Osteoblast (primary cell): ENCODE data around the gene RAB8A. TPM values are rescaled to one million over a fixed set of nuclear protein-coding genes. Genes with fewer than 3 reads are reported as not detected.

Source experiments
- DNase-seq: peaks from one replicate; pipeline ENCODE4 v3.0.0; 2011; ENCODE audit warnings: low spot score, mixed read lengths; ENCODE audit not compliant: insufficient read length; ENCODE audit errors: missing footprints
- H2AFZ ChIP-seq: 2 replicates; pipeline ENCODE4 v1.6.0; 2011; ENCODE audit warnings: mild to moderate bottlenecking, low read length
- H3K27ac ChIP-seq: 2 replicates; pipeline ENCODE4 v1.5.1; 2011; ENCODE audit warnings: mild to moderate bottlenecking, low read depth, low read length, moderate library complexity
- H3K27me3 ChIP-seq: 2 replicates; pipeline ENCODE4 v1.6.0; 2012; ENCODE audit warnings: mild to moderate bottlenecking, control low read depth, inconsistent platforms, low read length, moderate library complexity; ENCODE audit not compliant: insufficient read depth
- H3K36me3 ChIP-seq: 2 replicates; pipeline ENCODE4 v1.5.1; 2011; ENCODE audit warnings: mild to moderate bottlenecking, low read length, control low read depth, moderate library complexity; ENCODE audit not compliant: insufficient read depth
- H3K4me1 ChIP-seq: 2 replicates; pipeline ENCODE4 v1.5.1; 2011; ENCODE audit warnings: mild to moderate bottlenecking, low read length, control low read depth, moderate library complexity; ENCODE audit not compliant: insufficient read depth
- H3K4me2 ChIP-seq: 2 replicates; pipeline ENCODE4 v1.6.0; 2011; ENCODE audit warnings: mild to moderate bottlenecking, low read length; ENCODE audit not compliant: insufficient read depth
- H3K4me3 ChIP-seq: fragments of 200-600 bp; sonication (generic); 3 replicates; pipeline ENCODE4 v1.5.1; 2012; ENCODE audit warnings: mild to moderate bottlenecking, low read length, inconsistent platforms; ENCODE audit not compliant: insufficient read depth
- H3K79me2 ChIP-seq: 2 replicates; pipeline ENCODE4 v1.6.0; 2012; ENCODE audit warnings: mild to moderate bottlenecking, low read length, control low read depth, inconsistent platforms; ENCODE audit not compliant: insufficient read depth
- H3K9me3 ChIP-seq: 2 replicates; pipeline ENCODE4 v1.5.1; 2011; ENCODE audit warnings: low read depth, low read length, control low read depth
- H4K20me1 ChIP-seq: 2 replicates; pipeline ENCODE4 v1.6.0; 2012; ENCODE audit warnings: mild to moderate bottlenecking, low read length, control low read depth; ENCODE audit not compliant: insufficient read depth
- CTCF ChIP-seq: IDR thresholded peaks from 2 replicates; pipeline ENCODE4 v1.5.1; 2011; ENCODE audit warnings: mild to moderate bottlenecking, low read depth, low read length, moderate library complexity; ENCODE audit errors: extremely low read depth
- total RNA-seq: library from RNA; depleted of rRNA; stranded (reverse); fragments of >200 nt; gene quantifications from 2 replicates; pipeline ENCODE4 v1.2.3, GENCODE V29; 2012

The RAB8A gene
- total RNA-seq, 1 donor, result 68.8 TPM

GRCh38 chr19:16134510-16134909, 22.8 kb downstream of the RAB8A start:
- Histone ChIP-seq H3K4me2 (no peak overlapping the region), H3K36me3 (peaks cover 31% of the 10 kb centered on the region), H4K20me1 (peaks cover 4% of the 10 kb centered on the region), H3K79me2 (no peaks in the 10 kb centered on the region), H3K27ac (no peak overlapping the region), H3K9me3 (no peaks in the 10 kb centered on the region), H3K4me1 (no peaks in the 10 kb centered on the region), H3K27me3 (no peaks in the 10 kb centered on the region), H3K4me3 (no peak overlapping the region), H2AFZ (no peak overlapping the region)
- TF ChIP-seq CTCF, result no peak
- peak; percentile 71 for DNase-seq

GRCh38 chr19:16135430-16136127, 23.9 kb downstream of the RAB8A start:
- Histone ChIP-seq H4K20me1 (peaks cover 4% of the 10 kb centered on the region), H2AFZ (no peak overlapping the region)

GRCh38 chr19:16136185-16136999, 24.7 kb downstream of the RAB8A start:
- Histone ChIP-seq H3K27me3 (no peaks in the 10 kb centered on the region), H2AFZ (no peak overlapping the region), H3K4me3 (no peak overlapping the region), H3K27ac (no peak overlapping the region), H4K20me1 (peaks cover 4% of the 10 kb centered on the region), H3K4me2 (no peak overlapping the region), H3K9me3 (no peaks in the 10 kb centered on the region), H3K4me1 (no peaks in the 10 kb centered on the region), H3K79me2 (no peaks in the 10 kb centered on the region), H3K36me3 (peaks cover 21% of the 10 kb centered on the region)
- DNase-seq, result peak; percentile 39
- TF ChIP-seq CTCF, result no peak

More at GRCh38 chr19:16135430-16136127, 23.9 kb downstream of the RAB8A start:
- Histone ChIP-seq H3K36me3 (peaks cover 21% of the 10 kb centered on the region), H3K4me2 (no peak overlapping the region), H3K27ac (no peak overlapping the region), H3K27me3 (no peaks in the 10 kb centered on the region), H3K9me3 (no peaks in the 10 kb centered on the region), H3K4me1 (no peaks in the 10 kb centered on the region), H3K4me3 (no peak overlapping the region), H3K79me2 (no peaks in the 10 kb centered on the region)
- peak; percentile 59 for DNase-seq
- no peak for TF ChIP-seq CTCF

GRCh38 chr19:16139752-16140151, 28.1 kb downstream of the RAB8A start:
- no peak for DNase-seq
- Histone ChIP-seq H3K36me3 (no peaks in the 10 kb centered on the region), H3K4me1 (no peaks in the 10 kb centered on the region), H3K4me2 (no peak overlapping the region), H3K79me2 (no peaks in the 10 kb centered on the region), H4K20me1 (no peaks in the 10 kb centered on the region), H3K4me3 (no peak overlapping the region), H2AFZ (no peak overlapping the region), H3K27me3 (no peaks in the 10 kb centered on the region), H3K9me3 (no peaks in the 10 kb centered on the region), H3K27ac (no peak overlapping the region)
- no peak for TF ChIP-seq CTCF
